Stimulated activated CD4-positive, alpha-beta T cell treated with anti-CD3 and anti-CD28 coated beads, Interleukin-1b, Interleukin-23, amount 100 ng/mL, for 1 hour (primary cell): ENCODE results near the gene ZMAT5.

Source experiments
- DNase-seq, 2 donors: peaks; one replicate each; pipeline ENCODE4 v3.0.0-alpha.2; 2020; ENCODE audit warnings: low read depth in 2 of 2

ZMAT5 gene

GRCh38 chr22:29689206-29689879 lies 77.5 kb downstream of the ZMAT5 start:
- no peak for DNase-seq

GRCh38 chr22:29684244-29684643 lies 82.6 kb downstream of the ZMAT5 start:
- no peak for DNase-seq

- DNase-seq: no peak
Measured at GRCh38 chr22:29683536-29683935, 83.3 kb downstream of the ZMAT5 start.
